Fibroblast of skin of back (primary cell): ENCODE results near the gene EFCC1.
A peak's percentile ranks its signal among the peaks of the same experiment; 100 is the strongest.

Source experiments
- DNase-seq: peaks from one replicate; pipeline ENCODE4 v3.0.0-alpha.2; 2013

The EFCC1 gene

DNA sequence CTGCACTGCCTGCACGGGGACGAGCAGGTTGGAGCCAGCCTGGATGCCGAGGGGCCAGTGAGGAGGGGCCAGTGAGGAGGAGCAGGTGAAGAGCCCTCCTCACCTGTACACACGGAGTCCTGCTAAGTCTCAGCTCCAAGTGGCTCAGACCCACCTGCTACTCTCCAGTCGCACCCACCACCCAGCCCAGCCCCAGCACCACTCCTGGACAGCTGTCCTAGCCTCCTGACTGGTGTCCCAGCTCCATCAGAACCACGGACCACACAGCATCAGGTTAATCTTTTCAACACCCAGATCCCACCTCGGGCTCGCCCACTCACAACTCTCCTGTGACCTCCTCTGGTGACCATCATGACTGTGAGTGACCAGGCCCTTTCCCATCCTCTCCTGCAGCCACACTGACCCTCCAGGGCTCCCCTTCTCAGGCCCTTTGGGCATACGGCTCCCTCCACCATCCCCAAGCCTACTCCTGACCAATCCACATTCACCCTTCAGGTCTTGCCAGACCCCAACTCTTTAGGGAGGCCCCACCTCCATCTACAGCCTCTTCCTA is 13.8 kb downstream of the EFCC1 start:
- no peak for DNase-seq

GRCh38 chr3:129015388-129016105 is 14.4 kb downstream of the EFCC1 start:
- no peak for DNase-seq

GRCh38 chr3:129016356-129016719 is 15.2 kb downstream of the EFCC1 start:
- no peak for DNase-seq

GRCh38 chr3:129016720-129017483 is 15.8 kb downstream of the EFCC1 start:
- no peak for DNase-seq

DNA sequence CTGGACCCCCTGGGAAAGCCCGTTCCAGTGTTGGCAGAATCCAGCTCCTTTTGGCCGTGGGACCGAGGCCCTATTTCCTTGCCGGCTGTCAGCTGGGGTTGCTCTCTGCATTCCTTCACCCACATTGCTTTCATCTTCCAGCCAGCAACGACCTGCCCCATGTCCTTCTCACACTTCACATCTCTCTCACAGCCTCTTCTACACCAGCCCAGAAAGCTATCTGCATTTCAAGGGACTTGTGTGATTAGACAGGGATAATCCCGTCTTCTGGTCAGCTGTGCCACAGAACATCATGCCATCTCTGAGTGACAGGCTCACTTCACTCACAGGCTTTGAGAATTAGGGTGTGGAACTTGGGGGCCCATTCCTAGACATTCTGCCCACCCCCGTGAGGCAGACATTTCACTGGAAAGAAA is 16.4 kb downstream of the EFCC1 start:
- DNase-seq: no peak

GRCh38 chr3:129018271-129018670 is 17.2 kb downstream of the EFCC1 start:
- no peak for DNase-seq

DNA sequence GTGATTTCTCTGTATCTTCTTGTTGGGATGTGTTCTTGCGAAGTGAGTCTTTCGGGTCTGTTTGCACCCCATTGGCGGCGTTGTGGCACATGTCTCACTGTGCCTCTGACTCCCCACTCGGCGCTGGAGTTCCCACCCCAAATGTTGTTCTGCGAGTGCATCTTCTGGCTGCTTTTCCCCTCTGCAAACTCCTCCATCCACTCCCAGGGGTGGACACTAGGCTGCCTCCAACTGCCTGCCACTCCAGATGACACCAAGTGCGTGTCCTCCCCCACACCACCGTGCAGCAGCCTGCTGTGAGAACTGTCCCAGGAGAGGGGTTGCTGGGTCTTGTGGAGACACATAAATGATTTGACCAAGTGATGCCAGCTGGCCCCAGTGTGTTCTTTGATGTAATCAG is 17.6 kb downstream of the EFCC1 start:
- no peak for DNase-seq

GRCh38 chr3:129019266-129019665 is 18.2 kb downstream of the EFCC1 start:
- no peak for DNase-seq

DNA sequence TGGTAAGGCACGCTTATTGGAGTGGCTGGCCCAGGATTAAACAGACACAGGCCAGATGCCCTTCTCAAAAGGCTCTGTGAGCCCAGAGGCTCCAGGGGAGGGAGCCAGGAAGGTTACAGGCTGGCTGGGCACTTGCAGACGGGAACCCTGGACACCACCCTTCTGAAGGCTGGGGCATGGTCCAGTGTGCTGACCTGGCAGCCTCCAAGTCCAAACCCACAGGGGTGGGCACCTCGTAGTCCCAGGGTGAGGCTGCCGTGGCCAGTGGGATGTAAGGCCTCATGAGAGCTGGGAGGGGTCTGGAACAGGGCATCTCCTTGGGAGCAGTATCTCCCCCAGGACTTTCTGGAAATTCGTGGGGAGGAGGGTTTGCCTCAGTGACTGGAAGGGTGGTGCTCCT is 19.6 kb downstream of the EFCC1 start:
- DNase-seq: no peak

DNA sequence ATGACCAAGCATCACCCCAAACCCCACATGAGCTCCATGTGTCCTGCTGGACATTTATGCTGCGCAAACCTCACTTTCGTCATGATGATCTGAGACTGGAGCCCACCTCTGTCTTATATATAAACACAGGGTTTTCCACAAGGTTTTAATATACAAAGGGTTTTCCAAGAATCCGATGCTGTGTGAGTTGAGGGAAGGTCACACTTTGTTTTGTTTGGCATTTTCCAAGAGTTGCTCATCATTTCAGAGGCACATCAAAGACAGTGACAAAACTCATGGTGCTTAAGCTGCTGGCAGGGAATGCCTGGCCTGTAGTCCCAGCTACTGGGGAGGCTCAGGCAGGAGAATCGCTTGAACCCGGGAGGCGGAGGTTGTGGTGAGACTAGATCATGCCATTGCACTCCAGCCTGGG is 20.0 kb downstream of the EFCC1 start:
- DNase-seq: peak; percentile 53

DNA sequence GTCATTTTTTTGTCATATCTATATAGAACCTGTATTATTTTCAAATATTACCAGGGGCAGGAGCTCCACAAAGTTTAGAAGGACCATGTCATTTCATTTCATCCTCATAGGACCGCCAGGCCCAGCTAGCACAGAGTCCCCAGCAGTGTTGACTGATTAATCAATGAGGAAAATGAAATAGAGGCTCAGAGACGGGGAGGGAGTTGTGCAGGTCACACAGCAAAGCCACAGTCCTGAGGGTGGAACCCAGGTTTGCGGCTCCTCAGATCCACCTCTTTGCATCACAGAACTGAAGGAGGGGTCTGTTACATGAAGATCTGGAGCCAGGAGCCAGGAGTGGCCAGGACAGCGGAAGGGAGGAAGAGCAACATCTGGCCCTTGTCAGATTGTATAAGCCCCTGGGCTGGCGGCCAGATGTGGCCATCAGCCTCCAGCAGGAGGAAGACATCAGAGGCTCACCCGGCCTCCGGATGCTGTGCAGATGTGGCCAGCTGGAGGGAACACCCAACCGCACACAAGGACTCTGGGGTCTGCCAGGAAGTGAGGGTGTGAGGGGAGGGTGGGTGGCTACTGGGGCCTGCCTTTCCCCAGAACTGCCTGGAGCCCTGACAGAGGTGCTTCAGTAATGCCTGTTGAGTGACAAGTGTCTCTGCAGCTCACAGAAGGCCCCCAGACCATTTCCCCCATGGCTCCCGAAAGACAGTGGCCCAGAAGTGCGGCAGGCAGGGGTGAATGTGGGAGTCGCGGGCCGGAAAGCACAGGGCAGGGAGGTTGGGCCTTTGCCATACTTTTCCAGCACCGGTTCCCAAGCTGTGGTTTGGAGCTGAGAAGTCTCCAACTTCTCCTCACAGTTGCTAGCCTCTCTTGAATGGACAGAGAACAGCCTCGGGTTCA is 21.3 kb downstream of the EFCC1 start:
- no peak for DNase-seq

DNA sequence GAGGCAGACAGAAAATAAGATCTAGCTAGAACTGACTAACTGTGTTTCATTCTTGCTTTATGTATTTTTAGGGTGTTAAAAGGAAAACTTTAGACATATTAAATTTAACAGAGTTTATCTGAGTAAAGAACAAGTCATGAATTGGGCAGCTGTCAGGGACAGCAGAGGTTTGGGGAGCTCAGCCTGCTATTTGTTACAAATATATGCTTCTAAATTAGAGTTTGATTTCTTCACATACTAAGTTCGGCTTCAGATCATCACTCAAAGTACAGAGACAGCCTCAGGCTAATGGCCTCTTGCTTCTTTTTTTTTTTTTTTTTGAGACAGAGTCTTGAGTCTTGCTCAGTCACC is 21.9 kb downstream of the EFCC1 start:
- no peak for DNase-seq

- no peak for DNase-seq
These were observed 22.8 kb downstream of the EFCC1 start for GRCh38 chr3:129023909-129024308.

DNA sequence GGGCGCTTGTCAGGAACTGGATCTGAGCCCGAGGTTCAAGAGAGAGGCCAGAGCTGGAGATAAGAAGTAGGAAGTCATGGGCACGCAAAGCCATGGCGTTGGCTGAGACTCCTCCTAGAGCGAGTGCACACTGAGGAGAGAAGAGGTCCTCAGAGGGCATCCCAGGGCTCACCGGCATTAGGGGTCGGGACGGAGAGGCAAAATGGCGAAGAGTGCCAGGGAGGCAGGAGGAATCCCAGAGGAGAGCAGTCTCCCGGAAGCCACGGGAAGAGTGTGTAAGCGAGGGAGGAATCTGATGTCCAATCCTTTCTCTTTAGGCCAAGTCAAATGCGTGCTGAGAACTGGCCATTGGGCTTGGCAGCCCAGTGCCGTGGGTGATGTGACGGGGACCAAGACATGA is 24.0 kb downstream of the EFCC1 start:
- no peak for DNase-seq

DNA sequence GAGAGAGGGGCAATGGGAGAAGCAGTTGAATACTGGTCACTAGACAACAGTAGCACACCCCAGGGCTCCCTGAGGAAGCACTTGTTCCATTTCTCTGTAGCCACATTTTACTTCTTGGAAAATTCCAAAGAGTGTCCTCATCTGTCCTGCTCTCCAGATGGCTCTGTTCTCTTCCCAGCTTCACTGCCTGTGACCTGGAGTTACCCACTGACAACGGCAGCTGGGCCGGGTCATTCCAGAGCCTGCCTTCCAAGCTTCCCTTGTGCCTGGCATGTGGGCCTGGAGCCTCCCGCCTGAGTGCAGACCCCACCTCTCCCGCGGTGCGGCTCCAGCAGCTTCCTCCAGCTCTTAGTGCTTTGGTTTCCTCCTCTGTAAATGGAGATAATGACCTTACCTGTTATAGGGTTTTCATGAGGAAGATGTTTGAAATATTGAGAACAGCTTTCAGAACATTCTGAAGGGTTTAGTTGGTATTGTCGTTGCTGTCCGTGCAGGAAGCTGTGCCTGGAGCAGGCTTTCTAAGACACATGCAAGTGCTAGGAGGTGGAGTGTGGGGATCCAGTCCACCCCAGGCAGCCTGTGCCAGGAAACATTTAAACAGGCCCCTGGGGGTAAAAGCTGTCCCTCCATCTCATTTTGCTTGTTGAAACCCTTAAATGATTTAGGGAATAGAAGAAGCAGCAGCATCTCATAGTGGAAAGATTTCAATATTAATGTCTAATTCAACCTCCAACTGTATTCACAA is 24.8 kb downstream of the EFCC1 start:
- no peak for DNase-seq

DNA sequence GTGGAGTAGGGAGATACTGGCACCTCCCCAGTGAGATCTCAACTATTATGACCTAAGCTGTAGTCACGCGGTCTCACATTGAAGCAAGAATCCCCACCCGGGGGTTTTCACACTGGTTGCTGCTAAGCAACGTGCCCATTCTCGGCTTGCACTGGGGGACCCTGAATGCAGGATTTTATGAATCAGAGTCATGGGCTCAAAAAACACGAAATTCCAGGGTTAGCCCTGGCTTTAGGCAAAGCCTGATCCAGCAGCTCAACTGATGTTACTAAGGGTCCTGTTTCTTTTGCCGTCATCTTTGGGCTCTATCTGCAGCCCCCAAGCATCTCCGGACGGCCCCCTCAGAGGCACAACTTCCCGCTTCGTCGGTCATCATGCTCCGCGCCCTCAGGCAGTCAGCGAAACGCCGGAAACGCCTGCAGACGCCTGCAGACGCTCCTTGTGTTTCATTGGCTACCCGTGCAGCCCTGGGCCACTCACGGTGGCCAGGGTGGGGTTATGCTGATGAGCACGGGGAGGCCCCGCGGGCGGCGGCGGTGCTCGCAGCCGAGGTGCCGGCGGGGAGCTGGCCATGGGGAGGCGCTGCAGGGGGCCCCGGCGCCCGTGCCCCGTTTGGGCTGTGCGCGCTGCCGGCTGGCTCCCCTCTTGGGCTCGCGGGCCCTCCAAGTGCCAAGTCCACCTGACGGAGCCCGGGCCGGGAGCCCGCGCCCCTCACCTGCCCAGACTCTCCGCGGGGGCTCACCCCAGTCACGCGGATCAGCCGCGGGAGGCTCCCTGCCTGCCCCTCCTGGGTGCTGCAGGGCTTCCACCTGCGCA is 25.8 kb downstream of the EFCC1 start:
- peak; percentile 84 for DNase-seq

DNA sequence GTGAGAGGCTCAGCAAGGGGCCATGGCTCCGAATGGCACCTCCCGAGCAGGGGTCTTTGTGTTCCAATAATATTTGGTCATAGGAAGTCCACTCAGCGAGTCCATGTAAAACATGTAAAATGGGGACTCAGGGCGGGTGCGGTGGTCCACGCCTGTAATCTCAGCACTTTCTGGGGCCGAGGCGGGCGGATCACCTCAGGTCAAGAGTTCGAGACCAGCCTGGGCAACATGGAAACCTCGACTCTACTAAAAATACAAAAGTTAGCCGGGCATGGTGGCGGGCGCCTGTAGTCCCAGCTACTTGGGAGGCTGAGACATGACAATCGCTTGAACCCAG is 26.4 kb downstream of the EFCC1 start:
- DNase-seq: no peak

GRCh38 chr3:129028866-129029265 is 27.8 kb downstream of the EFCC1 start:
- DNase-seq: no peak

DNA sequence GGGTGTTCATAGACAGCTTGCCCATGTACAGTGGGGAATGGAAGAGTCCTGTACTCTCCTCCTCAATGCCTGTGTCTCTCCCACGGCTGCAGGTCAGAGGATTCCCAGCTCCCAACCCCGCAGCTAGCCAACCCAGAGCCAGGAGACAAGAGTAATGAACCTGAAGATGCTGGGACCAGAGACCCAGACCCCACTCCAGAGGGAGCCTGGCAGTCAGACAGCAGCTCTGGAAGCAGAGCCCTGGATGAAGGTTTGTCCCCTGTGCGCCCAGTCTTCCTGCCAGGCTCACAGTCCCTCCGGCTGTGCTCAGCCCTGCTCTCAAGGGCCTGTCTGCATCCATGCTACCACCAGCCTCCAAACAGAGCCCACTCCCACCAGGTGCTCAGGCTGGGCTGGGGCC is 29.5 kb downstream of the EFCC1 start:
- DNase-seq: no peak

DNA sequence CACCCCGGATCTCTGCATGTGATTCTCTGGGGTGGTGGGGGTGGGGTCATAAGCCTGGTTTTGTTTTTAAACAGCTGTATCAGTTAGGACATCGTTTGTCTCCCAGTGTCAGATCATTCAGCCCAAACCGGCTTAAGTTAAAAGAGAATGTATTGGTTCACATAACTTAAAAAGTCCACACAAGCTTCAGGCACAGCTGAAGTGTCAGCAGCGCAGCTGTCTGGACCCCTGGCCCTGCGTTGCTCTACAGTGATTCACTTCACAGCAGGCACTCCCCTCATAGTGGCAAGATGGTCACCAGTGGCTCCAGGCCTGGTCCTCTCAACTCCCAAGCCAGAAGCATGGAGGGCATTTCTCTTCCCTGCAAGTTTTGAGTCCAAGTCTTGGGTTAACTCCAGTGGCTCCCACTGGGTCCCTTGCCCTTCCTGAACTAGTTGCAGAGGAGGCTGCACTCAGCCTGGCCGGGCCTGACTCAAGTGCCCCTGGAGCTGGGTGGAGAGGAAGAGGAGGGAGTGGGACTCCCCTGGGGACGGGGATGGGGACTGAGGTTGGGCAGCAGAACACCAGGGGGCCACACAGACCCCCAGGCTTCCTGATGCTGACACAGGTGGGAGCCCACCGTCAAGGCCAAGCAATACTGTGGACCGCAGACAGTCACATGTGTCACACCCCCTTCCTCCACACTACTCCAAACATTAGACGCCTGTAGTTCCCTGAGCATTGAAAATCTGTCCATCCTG is 30.5 kb downstream of the EFCC1 start:
- DNase-seq: no peak

GRCh38 chr3:129032716-129033115 is 31.6 kb downstream of the EFCC1 start:
- no peak for DNase-seq
